Measurements from ENCODE around the gene NKX1-2. TPM values are rescaled to one million over a fixed set of nuclear protein-coding genes. Genes with fewer than 3 reads are reported as not detected.
A peak's percentile ranks its signal among the peaks of the same experiment; 100 is the strongest.

The NKX1-2 gene
- total and polyA plus RNA-seq, 2 of the 8 experiments (the other 6 are each of a cell fraction or from before 2014, with no cell fraction given), result 12.7 to 34.9 TPM

GRCh38 chr10:124476043-124476725 is 26.3 kb upstream of the NKX1-2 start:
- 0 out of 2 replicates have a peak overlapping the region, but pooled peaks have one; percentile 68 for H2BK12ac ChIP-seq (ENCODE audit: low read depth, low read length)
- TF ChIP-seq BCL11A (IDR thresholded peaks at IDR 0.05; ENCODE audit: low read depth in 2 of 2, low read length in 2 of 2) (no peak), SIRT6 (IDR thresholded peaks at IDR 0.05; ENCODE audit: low read length) (no peak), KDM4A (IDR thresholded peaks at IDR 0.05; ENCODE audit: low read depth, low read length, severe bottlenecking) (no peak), MAFK (IDR thresholded peaks at IDR 0.05; ENCODE audit: low read depth, low read length) (no peak), EGR1 (IDR thresholded peaks at IDR 0.05; ENCODE audit: borderline replicate concordance, low read depth, low read length) (no peak), MAX (IDR thresholded peaks at IDR 0.05) (no peak), HDAC6 (IDR thresholded peaks at IDR 0.05; ENCODE audit: low read depth, low read length) (no peak)
- FAIRE-seq (no peak), DNase-seq (ENCODE audit: low read depth in 1 of 2, low spot score in 2 of 2) (no peak)
- WGBS, 2 experiments (ENCODE audit: extremely low coverage in 1 of 2, insufficient coverage in 1 of 2, insufficient read length in 1 of 2, insufficient replicate concordance in 2 of 2, low coverage in 1 of 2, low lambda C conversion rate in 2 of 2, missing lambda C conversion rate in 1 of 2), result 93% methylated on average over 23 of the region's 23 CpGs; no CpG with 5 or more reads in 1 of the 2 experiments
- H3K56ac ChIP-seq (replicated peaks; ENCODE audit: insufficient read length, low read depth, low read length), result no peak overlapping the region
- no peaks in the 10 kb centered on the region for H3K27me3 ChIP-seq (replicated peaks in 1 of 4; ENCODE audit: control insufficient read depth in 3 of 4, extremely low read depth in 1 of 4, insufficient read depth in 3 of 4, low read length in 3 of 4)
- H4K5ac ChIP-seq (ENCODE audit: insufficient read length, low read depth, low read length), result no peak overlapping the region
- no peak overlapping the region for H3K27ac ChIP-seq (ENCODE audit: low read depth, low read length)
- H3K79me1 ChIP-seq (ENCODE audit: low read depth, low read length), result peaks cover 3% of the 10 kb centered on the region; the same call in 1 of the 2 replicates
- H3K4me2 ChIP-seq (ENCODE audit: insufficient read depth in 1 of 2, low read depth in 2 of 2, low read length in 2 of 2), result no peak overlapping the region
- no peak overlapping the region for H2BK120ac ChIP-seq (replicated peaks; ENCODE audit: low read depth, low read length)
- no peak overlapping the region for H3K9ac ChIP-seq (replicated peaks in 1 of 4; ENCODE audit: extremely low read depth in 1 of 4, low read depth in 3 of 4, low read length in 3 of 4)
- H3K23me2 ChIP-seq (ENCODE audit: low read depth, low read length), result 0 out of 2 replicates have a peak, but pooled peaks cover 2% of the 10 kb centered on the region
- POLR2A ChIA-PET (ENCODE audit: partially characterized antibody), result interaction anchor here (1.2 kb wide), 1 partner anchor 14 kb away, joined by 4 read pairs; the partner anchor contains the start of gene LHPP
- H3K79me2 ChIP-seq (ENCODE audit: control insufficient read depth in 1 of 2, insufficient read depth in 2 of 2, low read length in 2 of 2), result no peaks in the 10 kb centered on the region
- peaks cover 4 to 22% (median 10%) of the 10 kb centered on the region in 4 experiments for H3K4me1 ChIP-seq (replicated peaks in 1 of 4; ENCODE audit: control insufficient read depth in 3 of 4, insufficient read depth in 4 of 4, low read length in 3 of 4)
- peak overlapping the region; percentile 90 for H2BK15ac ChIP-seq (ENCODE audit: low read length)
- H4K20me1 ChIP-seq (replicated peaks in 1 of 2; ENCODE audit: control insufficient read depth in 1 of 2, insufficient read depth in 2 of 2, low read length in 2 of 2), result peaks cover 0 to 2% of the 10 kb centered on the region in 2 experiments
- H3K18ac ChIP-seq (ENCODE audit: extremely low read depth, low read length), result no peak overlapping the region
- no peak overlapping the region for H3K23ac ChIP-seq (ENCODE audit: insufficient read length)
- peak overlapping the region; percentile 26; the same call in 1 of the 2 replicates for H2BK5ac ChIP-seq (ENCODE audit: low read depth, low read length)
- no peak overlapping the region for H3K4ac ChIP-seq (replicated peaks; ENCODE audit: insufficient read length, low read depth, low read length)
- 0 out of 2 replicates have a peak overlapping the region, but pooled peaks have one; percentile 61 for H2BK20ac ChIP-seq (ENCODE audit: low read length)
- H2AFZ ChIP-seq (ENCODE audit: low read length), result no peak overlapping the region
- no peak overlapping the region for H4K91ac ChIP-seq (replicated peaks; ENCODE audit: insufficient read length, low read length)
- H3K9me3 ChIP-seq (ENCODE audit: insufficient read depth in 2 of 2, low read depth in 1 of 2, low read length in 1 of 2), result no peaks in the 10 kb centered on the region
- H3K36me3 ChIP-seq (ENCODE audit: control insufficient read depth in 2 of 4, insufficient read depth in 4 of 4, low read length in 3 of 4), result 0 out of 8 replicates have a peak, but pooled peaks cover 0 to under 1% (median 0%) of the 10 kb centered on the region in 4 experiments
- CTCF ChIA-PET (ENCODE audit: partially characterized antibody), result interaction anchor here (0.5 to 1.3 kb wide), 5 partner anchors 27 to 334 kb away, joined by 3 to 4 read pairs (median 3); no protein-coding TSS in a partner anchor
- no peak overlapping the region for H3K4me3 ChIP-seq (ENCODE audit: extremely low read depth in 1 of 4, insufficient read depth in 2 of 4, low read depth in 3 of 4, low read length in 4 of 4)
- H3K14ac ChIP-seq (ENCODE audit: insufficient read length), result no peak overlapping the region
- no peak overlapping the region; the same call in 1 of the 2 replicates for H4K8ac ChIP-seq (ENCODE audit: extremely low read depth, insufficient read depth, low read length)
- peak overlapping the region; percentile 66; the same call in 1 of the 2 replicates for H2AK5ac ChIP-seq (ENCODE audit: low read depth, low read length)

All from H1 (cell line).